ENCODE measurements around the gene LY9. TPM values are rescaled to one million over a fixed set of nuclear protein-coding genes. Genes with fewer than 3 reads are reported as not detected.
"Not testable (repeated sequence)": the region's sequence is repeated elsewhere in the genome, so short reads cannot be mapped to it uniquely, and the experiment has no call there.

Gene LY9
- total RNA-seq, 1 donor from 2014 or later: not detected

DNA sequence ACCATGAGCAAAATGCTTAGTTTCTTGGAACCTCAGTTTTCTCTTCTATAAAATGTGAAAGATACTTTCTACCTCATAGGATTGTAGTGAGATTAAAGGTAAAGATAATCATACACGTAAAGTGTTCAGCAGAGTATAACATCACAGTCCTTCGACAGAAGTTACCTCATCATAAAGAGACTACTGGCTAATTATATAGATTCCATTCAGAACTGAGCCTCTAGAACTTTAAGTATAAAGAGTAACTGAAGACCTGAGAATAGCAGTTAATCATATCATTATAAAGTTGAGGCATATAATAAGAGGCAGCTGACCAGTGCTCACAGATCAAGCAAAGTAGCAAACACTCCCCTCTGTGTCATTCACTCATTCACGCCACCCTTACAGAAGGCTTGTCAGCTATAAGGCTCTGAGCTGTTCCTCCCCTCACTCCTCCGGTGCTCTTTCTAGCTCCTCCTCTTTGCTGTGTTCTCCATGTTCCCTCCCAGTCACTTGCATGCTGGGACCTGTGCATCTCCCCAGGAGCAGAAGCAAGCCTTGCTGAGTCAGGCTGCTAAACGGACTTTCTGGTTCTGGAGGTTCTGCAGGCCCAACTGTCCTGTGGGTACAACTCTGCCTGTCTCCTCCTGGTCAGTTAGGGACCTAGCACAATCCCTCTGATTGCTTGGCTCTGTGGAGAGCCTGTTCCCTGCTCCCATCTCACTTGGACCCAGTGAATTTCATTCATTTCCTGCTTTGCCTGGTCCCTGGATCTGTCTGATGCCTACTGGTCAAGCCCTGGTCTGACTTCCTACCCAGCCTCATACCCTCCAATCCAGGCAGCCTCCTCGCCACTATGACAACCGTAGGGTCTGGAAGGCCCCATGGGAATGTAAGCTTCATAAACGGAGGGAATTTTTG lies 28.3 kb upstream of the LY9 start:
- DNase-seq (ENCODE audit: missing footprints) (no peak), ATAC-seq (no peak)
- intact Hi-C loops (cut with DNase I): no loop called here

DNA sequence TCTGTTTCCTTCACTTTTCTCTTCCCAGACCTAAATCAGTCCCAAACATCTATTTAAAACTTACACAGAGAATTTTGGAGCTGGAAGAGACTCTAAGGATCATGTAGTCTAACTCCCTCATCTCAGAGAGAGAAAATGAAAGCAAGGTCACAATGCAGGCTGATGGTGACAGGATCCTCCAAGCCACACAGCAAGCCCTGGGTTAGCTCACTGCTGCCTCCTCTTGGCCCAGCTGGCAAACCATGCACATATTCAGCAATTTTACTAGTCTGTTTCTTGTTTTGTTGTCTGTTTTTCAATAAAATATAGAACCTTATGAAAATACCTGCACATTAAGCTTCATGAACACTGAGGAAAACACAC lies 27.7 kb upstream of the LY9 start:
- DNase-seq (ENCODE audit: missing footprints) (peak; percentile 76), ATAC-seq (no peak)
- intact Hi-C loops (cut with DNase I): no loop called here

DNA sequence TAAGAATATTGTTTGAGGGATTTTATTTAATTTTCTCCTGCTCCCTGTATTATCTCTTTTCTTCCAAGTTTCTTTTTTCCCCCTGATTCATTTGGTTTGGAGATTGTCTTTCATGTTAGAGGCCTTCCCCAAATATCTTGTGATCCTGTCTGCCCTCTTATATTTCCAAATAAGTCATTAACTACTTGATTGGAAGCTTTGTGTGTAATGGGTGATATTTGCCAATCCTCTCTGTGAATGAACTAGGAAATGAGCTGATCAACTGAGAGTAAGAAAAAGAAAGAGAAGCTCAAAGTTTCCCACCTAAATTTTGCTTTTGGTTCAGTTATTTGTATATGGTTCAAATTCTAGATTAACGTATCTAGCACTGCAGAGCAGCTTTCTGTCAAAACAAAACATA lies 23.6 kb upstream of the LY9 start:
- intact Hi-C loops (cut with DNase I): no loop called here
- ATAC-seq: no peak
- no peak for DNase-seq (ENCODE audit: missing footprints)

DNA sequence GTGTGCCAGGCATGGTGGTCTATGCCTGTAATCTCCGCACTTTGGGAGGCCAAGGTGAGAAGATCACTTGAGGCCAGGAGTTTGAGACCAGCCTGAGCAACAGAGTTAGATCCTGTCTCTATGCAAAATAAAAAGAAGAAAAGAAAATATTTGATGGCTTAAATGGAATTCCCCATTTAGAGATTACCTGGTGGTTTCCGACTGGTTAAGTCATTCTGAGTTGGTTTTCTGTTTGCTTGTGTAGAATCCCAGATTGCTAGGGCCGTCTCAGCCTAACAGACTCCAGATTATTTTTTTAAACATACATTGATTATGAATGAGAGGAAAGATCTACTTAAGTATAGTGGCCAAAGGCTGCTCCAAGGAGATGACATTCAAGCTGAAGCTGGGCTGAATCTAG lies 22.9 kb upstream of the LY9 start:
- ATAC-seq: no peak
- intact Hi-C loops (cut with DNase I): no loop called here
- DNase-seq (ENCODE audit: missing footprints): no peak

DNA sequence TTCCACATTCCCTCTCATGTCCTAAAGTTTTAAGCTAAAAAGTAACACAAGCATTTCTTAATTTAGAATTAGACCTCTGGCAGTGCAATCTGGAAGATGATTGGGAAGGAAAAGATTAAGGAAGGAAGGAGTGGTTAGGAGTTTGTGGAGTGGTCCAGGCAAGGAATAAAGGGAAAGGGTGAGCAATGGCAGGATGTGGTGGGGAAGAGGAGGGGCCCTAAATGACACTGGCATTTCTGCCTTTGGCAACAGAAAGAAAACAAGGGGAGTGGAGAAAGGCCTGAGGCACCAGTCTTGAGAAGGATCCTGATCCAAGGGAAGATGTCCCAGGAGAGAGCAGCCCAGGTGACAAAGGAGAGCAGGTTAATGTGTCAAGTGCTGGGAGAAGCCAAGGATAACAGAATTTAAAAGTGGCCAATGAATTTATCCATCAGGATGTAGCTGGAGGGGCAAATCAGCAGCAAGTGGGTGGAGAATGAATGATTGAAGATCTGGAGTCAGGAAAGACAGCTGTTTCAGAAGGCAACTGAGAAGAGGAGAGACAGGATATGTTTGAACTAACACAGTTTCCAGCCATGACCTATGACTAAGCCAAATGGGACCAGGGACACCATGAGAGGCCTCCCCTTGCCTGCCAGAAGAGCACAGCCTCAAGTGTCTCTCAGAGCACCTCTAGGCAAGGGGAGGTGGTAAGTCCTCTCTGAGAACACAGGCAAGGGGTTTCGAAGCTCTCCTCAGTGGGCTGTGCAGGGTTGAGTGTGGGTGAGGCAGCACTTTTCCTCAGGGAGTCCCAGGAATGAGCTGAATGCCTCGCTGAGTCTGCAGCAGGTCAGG lies 20.9 kb upstream of the LY9 start:
- intact Hi-C loops (cut with DNase I): no loop called here
- ATAC-seq: no peak

DNA sequence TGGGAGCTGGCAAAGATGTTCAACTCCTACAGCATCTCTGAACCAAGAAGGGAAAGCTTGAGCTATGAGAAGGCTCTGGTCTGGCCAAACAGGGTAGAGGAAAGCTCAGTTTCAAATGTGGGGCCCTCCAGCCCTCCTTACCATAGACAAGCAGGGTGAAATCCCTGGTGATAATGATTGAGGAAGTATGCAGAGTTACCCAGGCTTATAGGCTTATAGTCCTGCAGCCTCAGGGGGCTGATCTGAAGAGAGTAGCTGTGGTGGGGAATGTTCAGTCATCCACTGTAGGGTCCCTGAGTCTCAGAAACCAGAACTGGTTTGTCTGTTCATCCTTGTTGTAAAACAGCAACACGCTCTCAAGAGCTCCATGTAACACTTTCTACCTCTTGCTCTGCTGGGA lies 19.8 kb upstream of the LY9 start:
- DNase-seq (ENCODE audit: missing footprints): no peak
- intact Hi-C loops (cut with DNase I): no loop called here
- no peak for ATAC-seq

More for the DNA sequence above, 20.9 kb upstream of the LY9 start:
- DNase-seq (ENCODE audit: missing footprints): no peak

DNA sequence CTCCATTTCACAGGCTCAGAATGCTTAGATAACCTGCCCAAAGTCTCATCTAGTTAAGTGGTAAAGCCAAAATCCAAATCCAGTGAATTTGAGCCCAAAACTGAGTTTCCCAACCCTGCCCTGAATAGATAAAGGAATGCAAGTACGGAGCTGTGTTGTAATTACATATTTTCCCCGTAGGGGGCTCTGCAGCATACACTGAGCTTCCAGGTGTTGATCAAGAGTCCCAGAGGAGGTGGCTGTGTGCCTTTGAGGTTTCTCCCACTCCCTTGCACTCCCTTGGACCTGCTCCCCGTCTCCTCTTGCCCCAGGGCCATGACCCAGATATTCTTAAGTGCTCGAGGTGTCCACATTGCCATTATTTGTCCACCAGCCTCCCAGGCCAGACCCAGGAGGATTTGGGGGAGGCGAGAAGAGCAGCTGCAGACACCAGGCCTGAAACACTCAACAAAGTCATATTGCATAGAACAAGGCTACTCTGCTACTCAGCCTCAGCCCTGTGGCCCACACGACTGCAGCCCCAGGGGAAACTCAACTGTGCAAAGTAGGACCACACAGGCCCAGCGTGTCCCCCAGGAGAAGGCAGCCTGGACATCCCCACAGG lies 18.4 kb upstream of the LY9 start:
- intact Hi-C loops (cut with DNase I): no loop called here
- ATAC-seq: no peak
- DNase-seq (ENCODE audit: missing footprints): no peak

DNA sequence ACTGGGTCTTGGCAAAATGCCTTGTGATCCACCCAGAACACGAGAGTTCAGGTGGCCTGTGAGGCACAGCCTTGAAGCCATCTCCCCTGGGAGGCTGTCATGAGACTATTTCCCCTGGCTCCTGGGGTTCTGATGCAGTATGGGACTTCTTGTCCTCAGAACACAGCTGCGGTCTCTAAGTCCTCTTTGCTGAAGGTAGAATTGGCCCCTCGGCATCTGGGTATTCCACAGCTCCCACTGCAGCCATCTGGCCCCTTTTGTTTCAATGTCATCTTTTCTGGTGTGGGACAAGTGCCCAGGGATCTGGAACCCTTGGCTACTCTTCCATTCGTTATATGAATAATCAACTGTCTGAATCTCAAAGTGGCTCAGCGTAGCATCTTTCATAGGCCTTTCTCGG lies 17.0 kb upstream of the LY9 start:
- DNase-seq (ENCODE audit: missing footprints): no peak
- intact Hi-C loops (cut with DNase I): no loop called here
- no peak for ATAC-seq

DNA sequence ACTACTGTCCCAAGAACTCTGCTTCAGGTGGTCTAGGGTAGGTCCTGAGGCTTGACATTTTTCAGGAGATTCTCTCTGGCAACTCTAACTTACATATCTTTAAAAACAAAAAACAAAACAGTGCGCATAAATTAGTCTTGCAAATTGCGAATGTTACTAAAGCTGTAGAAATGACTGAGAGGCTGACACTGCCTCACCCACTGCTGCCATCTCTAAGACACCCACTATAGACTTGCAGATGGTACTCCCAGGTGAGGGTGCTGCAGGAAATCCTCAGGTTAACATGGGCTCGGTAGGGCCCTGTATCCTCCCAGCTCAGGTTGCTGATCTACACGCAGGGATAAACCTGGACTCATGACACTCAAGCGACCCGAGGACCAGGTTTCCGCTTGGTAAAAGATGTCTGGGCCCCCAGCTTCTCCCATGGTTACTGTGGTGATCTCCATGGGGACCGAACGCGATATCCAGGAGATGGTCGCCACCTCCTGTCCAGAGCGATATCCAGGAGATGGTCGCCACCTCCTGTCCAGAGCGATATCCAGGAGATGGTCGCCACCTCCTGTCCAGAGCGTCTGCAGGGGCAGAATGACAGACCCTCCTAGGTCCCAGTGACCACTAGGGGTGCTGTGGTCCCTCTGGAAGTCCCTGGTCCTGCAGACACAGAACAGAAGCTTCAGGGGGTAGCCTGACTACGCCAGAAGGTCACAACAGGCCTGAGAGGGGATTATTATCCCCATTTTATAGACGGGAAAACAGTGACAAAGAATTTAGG lies 16.2 kb upstream of the LY9 start:
- ATAC-seq (no peak), DNase-seq (ENCODE audit: missing footprints) (no peak)
- intact Hi-C loops (cut with DNase I): no loop called here

DNA sequence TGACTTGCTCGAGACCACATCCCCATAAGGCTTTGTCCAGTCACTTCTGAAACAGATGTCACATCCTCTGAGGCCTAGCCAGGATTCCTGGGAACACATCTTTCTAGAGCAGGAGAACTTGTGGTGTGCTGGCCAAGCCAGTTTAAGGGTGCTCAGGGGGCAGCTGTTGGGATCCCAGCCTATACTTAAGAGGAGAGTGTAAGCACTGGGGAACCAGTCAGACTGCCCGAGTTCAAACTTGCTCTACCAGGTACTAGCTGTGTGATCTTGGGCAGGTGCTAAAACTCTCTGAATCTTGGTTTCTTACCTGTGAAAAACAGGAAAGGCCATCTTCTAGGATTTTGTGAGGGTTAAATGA lies 15.6 kb upstream of the LY9 start:
- intact Hi-C loops (cut with DNase I): no loop called here
- DNase-seq (ENCODE audit: missing footprints) (no peak), ATAC-seq (no peak)

DNA sequence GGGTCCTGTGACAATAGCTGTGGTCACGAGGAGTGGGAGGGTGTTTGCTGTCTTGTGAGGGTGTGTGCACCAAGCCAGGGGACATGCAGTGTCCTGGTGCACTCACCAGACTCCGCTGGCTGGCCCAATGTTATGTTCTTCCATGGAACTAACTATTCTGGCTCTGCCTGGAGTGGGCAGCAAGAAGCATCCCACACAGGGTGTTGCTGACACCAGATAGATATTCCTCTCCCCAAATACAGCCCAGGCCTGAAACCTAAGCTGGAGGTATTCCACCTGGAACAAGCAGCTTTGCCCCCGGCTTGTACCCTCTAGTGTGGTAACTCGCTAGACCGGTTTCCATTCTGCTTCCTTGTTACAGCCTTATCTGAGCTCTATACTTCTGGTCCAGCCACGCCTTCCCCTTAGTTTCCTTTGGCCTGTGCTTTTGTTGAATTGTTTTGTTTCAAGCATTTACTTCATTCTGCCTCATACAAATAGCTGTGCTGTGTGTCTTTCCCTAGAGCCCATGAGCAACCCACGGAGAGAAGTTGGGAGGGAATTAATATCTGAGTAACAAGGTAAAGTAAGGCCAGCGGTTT lies 14.7 kb upstream of the LY9 start:
- intact Hi-C loops (cut with DNase I): no loop called here
- no peak for DNase-seq (ENCODE audit: missing footprints)
- ATAC-seq: no peak

DNA sequence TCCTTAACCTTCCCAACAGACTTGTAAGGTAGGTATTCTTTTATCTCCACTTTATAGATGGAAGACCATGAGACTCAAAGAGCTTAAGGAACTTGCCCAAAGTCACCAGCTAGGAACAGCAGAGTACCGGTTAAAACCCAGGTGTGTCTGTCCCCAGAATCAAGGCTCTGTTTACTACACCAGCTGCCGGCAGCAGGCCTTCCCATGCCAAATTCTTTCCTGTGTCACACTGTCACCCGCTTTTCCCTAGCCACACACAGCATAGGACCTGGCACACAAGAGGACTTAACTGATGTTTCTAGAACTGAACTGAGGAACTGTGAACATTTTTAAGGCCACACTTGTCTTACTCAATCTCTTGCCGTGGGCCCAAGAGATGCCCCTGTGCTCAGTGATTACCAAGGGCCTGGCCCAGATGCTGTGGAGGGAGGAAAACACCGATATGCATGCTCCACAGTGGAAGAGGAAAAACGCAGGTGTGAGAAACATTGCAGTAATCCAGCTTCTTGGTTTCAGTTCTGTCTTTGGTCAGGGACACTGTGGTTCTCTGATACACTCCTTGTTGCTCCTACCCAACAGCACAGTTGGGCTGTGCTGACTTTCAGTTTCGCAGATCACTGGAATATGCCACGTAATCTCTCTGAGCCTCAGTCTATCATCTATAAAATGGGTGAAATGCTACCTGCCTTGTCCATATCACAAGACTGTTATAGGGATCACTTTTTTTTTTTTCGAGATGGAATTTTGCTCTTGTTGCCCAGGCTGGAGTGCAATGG lies 13.9 kb upstream of the LY9 start:
- intact Hi-C loops (cut with DNase I): no loop called here
- no peak for ATAC-seq
- DNase-seq (ENCODE audit: missing footprints): no peak

DNA sequence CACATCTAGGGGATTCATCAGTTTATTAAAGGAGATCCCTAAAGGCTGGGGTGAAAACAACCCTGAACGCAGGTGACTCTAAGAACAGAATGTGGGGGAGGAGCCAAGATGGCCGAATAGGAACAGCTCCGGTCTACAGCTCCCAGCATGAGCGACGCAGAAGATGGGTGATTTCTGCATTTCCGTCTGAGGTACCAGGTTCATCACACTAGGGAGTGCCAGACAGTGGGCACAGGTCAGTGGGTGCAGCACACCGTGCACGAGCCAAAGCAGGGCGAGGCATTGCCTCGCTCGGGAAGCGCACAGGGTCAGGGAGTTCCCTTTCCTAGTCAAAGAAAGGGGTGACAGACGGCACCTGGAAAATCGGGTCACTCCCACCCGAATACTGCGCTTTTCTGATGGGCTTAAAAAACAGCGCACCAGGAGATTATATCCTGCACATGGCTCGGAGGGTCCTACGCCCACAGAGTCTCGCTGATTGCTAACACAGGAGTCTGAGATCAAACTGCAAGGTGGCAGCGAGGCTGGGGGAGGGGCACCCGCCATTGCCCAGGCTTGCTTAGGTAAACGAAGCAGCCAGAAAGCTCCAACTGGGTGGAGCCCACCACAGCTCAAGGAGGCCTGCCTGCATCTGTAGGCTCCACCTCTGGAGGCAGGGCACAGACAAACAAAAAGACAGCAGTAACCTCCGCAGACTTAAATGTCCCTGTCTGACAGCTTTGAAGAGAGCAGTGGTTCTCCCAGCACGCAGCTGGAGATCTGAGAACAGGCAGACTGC lies 12.8 kb upstream of the LY9 start:
- DNase-seq (ENCODE audit: missing footprints); intact Hi-C loops (cut with DNase I); ATAC-seq: not testable (repeated sequence)

DNA sequence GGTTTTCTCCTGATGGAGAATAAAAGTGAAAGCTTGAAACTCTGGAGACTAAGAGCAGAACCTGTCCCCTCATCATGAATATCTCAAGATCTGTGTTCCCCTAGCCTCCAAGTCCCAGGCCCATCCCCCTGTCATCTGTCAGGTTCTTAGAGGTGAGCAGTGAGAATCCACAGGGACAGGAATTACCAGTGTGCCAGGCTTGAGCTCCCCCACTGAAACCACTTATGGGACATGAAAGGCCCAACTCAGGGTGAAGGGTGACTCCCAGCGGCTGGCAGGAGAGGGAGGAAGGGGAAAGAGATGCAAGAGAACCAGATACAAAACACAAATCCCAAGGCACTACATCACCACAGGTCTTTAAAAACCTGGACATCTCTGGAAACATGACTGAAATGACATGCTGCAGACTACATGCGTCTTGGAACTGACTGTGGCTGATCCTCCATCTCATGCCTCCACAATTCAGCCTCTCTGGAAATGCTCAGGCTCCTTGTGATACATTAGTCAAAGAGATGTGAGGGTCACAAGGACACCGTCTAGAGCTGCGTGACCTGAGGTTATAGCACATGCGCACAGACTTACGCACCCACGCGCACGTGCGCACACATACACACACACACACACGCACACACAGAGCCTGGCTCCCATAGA lies 6.8 kb upstream of the LY9 start:
- ATAC-seq (no peak), DNase-seq (ENCODE audit: missing footprints) (no peak)
- intact Hi-C loops (cut with DNase I): no loop called here

DNA sequence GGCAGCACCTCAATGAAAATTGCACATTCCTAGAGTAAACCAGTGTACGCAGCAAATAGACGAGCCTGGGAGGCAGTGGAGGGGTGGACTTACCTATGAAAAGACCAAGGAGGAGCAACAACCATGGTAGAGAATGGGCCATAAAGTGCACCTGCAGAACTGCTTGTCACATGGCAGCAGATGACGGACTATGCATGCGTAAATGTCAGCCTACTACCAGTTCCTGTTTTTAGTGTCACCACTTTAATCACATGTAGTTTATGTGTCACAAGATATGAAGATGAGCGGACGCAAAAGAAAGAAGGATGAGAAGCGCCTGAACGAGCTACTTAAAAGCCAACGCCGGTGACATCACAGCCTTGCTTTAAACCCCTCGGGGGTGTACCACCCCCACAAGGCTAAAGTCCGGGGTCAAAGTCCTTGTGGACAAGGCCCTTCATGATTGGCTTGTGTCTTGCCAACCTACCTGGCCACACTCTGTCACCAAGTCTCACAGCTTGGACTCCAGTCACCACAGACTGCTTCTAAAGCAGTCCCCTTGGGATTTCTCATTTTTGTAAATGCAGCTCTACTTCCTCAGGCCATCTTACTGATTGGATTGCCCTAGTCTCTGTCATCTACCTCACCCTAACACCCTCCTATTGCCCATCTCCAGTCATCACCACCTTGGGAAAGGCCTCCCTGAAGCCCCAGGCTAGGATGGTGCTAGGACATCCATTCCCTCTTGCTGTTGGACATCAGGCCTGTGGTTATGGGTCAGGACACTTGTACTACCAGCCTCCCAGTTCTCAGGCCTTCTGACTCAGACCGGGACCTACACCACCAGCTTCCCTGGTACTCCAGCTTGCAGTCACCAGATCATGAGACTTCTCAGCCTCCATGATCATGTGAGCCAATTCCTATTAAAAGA lies 6.0 kb upstream of the LY9 start:
- ATAC-seq: no peak

DNA sequence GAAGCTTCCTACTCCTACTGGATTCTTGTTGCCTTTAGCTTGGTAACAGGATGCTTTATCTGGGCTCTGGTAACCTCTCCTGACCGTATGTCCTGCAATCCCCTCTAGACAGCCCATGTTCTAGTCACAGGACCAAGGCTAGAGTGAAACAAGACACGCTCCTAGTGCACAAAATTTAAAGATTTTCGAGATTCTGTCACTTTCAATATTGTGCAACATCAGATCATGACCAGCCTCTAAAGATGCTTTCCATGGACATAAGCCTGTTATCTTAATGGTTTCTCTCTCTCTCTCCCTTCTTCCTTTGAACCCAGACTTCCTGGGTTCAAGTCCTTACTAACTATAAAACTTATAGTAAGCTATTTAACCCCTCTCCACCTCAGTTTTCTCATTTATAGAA lies 1.6 kb upstream of the LY9 start:
- intact Hi-C loops (cut with DNase I): no loop called here
- ATAC-seq (no peak), DNase-seq (ENCODE audit: missing footprints) (no peak)

More for the DNA sequence above, 6.0 kb upstream of the LY9 start:
- DNase-seq (ENCODE audit: missing footprints): no peak
- intact Hi-C loops (cut with DNase I): no loop called here

Measured in Right ventricle myocardium inferior (tissue), 1 donor.